CD4-positive, alpha-beta memory T cell (primary cell): ENCODE measurements around the gene PIK3C2G. TPM values are rescaled to one million over a fixed set of nuclear protein-coding genes. Genes with fewer than 3 reads are reported as not detected.
"Not testable (repeated sequence)": the region's sequence is repeated elsewhere in the genome, so short reads cannot be mapped to it uniquely, and the experiment has no call there.

ENCODE experiments used
- CTCF ChIA-PET: fragments of 350-600 bp; sonication (Branson Sonifier 250); formaldehyde crosslinking; loops from one replicate; lab custom pipeline; 2021; ENCODE audit warnings: inconsistent platforms; ENCODE audit not compliant: partially characterized antibody; lab: Charles Lee
- POLR2A ChIA-PET: fragments of 350-600 bp; sonication (Branson Sonifier 250); formaldehyde crosslinking; loops from one replicate; lab custom pipeline; 2021; ENCODE audit not compliant: partially characterized antibody; lab: Charles Lee
- DNase-seq, 5 donors: peaks; one replicate each; pipeline versions ENCODE4 v3.0.0 to v3.0.0-alpha.2; 2020 to 2022; ENCODE audit warnings: mixed read lengths in 1 of 5
- H3K27ac ChIP-seq: one replicate; pipeline ENCODE4 v1.7.0; 2013; ENCODE audit warnings: low read depth, low read length
- H3K27me3 ChIP-seq: 2 replicates; pipeline ENCODE4 v1.7.0; 2013; ENCODE audit warnings: mild to moderate bottlenecking, low read length, moderate library complexity; ENCODE audit not compliant: insufficient read depth
- H3K36me3 ChIP-seq: 2 replicates; pipeline ENCODE4 v1.7.0; 2013; ENCODE audit warnings: mild to moderate bottlenecking, low read length, moderate library complexity; ENCODE audit not compliant: insufficient read depth
- H3K4me1 ChIP-seq: 2 replicates; pipeline ENCODE4 v1.7.0; 2013; ENCODE audit warnings: mild to moderate bottlenecking, low read length, moderate library complexity; ENCODE audit not compliant: insufficient read depth
- H3K4me3 ChIP-seq, 2 donors: one replicate each; pipeline ENCODE4 v1.7.0; 2013; ENCODE audit warnings: low read length in 2 of 2, mild to moderate bottlenecking in 1 of 2
- H3K9me3 ChIP-seq, 2 donors: one replicate each; pipeline ENCODE4 v1.7.0; 2013; ENCODE audit warnings: low read length in 2 of 2, control low read depth in 1 of 2; ENCODE audit not compliant: control insufficient read depth in 1 of 2
- H3K27ac Mint-ChIP-seq, 7 donors: one replicate each; pipeline ENCODE4 v1.8.0; 2020 to 2021; ENCODE audit warnings: mixed read lengths in 7 of 7, mild to moderate bottlenecking in 6 of 7, inconsistent platforms in 3 of 7, moderate library complexity in 3 of 7
- H3K27me3 Mint-ChIP-seq, 2 donors: one replicate each; pipeline ENCODE4 v1.8.0; 2020 to 2021; ENCODE audit warnings: mixed read lengths in 2 of 2
- H3K36me3 Mint-ChIP-seq, 2 donors: one replicate each; pipeline ENCODE4 v1.8.0; 2020 to 2021; ENCODE audit warnings: mixed read lengths in 2 of 2, inconsistent platforms in 1 of 2, mild to moderate bottlenecking in 1 of 2
- H3K4me1 Mint-ChIP-seq, 4 donors: one replicate each; pipeline ENCODE4 v1.8.0; 2020 to 2021; ENCODE audit warnings: mixed read lengths in 4 of 4, mild to moderate bottlenecking in 1 of 4
- H3K4me3 Mint-ChIP-seq, 8 donors: one replicate each; pipeline ENCODE4 v1.8.0; 2020 to 2021; ENCODE audit warnings: mixed read lengths in 8 of 8, mild to moderate bottlenecking in 7 of 8, moderate library complexity in 6 of 8, inconsistent platforms in 3 of 8
- H3K9me3 Mint-ChIP-seq, 8 donors: one replicate each; pipeline ENCODE4 v1.8.0; 2020 to 2021; ENCODE audit warnings: mixed read lengths in 8 of 8, mild to moderate bottlenecking in 5 of 8, inconsistent platforms in 3 of 8, moderate library complexity in 1 of 8
- intact Hi-C: fragments of 100-400 bp; cut with micrococcal nuclease; formaldehyde crosslinking; loops from one replicate; pipeline ENCODE4 v1.15.1; 2023
- polyA plus RNA-seq, 2 donors: library from polyadenylated mRNA; unstranded; fragments of 300-500 nt; fragmentation: Illumina TruSeq; gene quantifications; one replicate each; pipeline ENCODE4 v1.2.3, GENCODE V29; 2021
- total RNA-seq, 2 experiments: library from RNA; stranded (reverse); gene quantifications; one replicate each; pipeline ENCODE4 v1.2.3, GENCODE V29; 2021

PIK3C2G gene
- total and polyA plus RNA-seq, 4 experiments from 2014 or later, result not detected

DNA sequence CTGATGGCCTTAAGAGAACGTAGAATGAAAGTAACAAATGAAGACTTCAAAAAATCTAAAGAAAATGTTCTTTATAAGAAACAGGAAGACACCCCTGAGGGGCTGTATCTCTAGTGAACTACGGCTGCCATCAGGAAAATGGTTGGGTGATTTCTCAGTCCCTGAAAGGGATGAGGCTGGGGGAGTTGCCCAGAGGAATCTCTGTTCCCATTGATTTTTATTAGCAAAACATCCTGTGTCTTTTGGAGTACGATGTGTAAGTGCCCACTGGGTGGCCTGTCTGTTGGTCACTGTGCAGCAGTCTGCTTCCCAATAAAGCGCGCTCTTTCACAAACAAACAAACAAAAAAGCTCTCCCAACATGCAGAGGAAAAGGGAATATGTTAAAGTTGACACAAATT, 432.7 kb downstream of the PIK3C2G start:
- H3K4me3 Mint-ChIP-seq, H3K27me3 ChIP-seq, POLR2A ChIA-PET, H3K4me1 Mint-ChIP-seq, CTCF ChIA-PET, H3K4me1 ChIP-seq, H3K4me3 ChIP-seq, H3K27ac ChIP-seq, DNase-seq, H3K36me3 Mint-ChIP-seq, H3K36me3 ChIP-seq, H3K27ac Mint-ChIP-seq, intact Hi-C loops, H3K27me3 Mint-ChIP-seq, H3K9me3 ChIP-seq: not testable (repeated sequence)
- peaks cover 0 to 15% (median 2%) of the 10 kb centered on the region in 8 donors for H3K9me3 Mint-ChIP-seq

DNA sequence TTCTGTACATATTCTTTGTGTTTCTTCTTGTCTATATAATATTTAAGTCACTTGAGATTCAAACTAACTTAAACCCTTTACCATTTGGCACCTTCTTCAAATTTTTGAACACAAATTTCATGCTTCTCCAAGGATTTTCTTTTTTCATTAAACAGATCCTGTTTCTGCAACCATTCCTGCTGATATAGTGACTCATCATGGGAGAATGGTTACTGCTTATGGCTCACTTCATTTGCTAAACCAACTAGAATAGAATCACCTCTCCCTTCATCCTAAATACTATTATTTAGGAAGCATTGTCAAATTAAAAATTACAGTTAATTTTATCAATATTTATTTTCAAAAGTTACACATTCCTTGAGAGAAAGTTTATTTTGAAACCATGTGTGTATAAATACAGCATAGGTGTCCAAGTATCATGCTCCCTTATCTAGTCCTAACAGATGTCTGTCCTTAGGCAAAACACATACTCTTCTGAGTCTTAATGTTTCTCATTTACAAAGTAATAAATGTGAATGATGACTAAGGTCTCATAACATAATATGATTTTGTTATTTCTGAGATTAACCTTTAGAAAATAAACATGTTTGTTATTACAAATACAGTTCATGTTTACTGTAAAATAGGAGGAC, 435.8 kb downstream of the PIK3C2G start:
- intact Hi-C loops, result no loop called here
- DNase-seq, result no peak
- peaks cover 0 to 9% (median under 1%) of the 10 kb centered on the region in 8 donors for H3K9me3 Mint-ChIP-seq
- ChIA-PET POLR2A (no interaction called here), CTCF (no interaction called here)
- no peaks in the 10 kb centered on the region for H3K27me3 ChIP-seq
- no peak overlapping the region for H3K4me3 Mint-ChIP-seq
- H3K27ac ChIP-seq, result no peak overlapping the region
- no peaks in the 10 kb centered on the region for H3K4me1 ChIP-seq
- H3K27ac Mint-ChIP-seq, result no peak overlapping the region
- H3K4me3 ChIP-seq, result no peak overlapping the region
- H3K36me3 Mint-ChIP-seq, result no peaks in the 10 kb centered on the region
- H3K9me3 ChIP-seq, result no peaks in the 10 kb centered on the region
- no peaks in the 10 kb centered on the region for H3K4me1 Mint-ChIP-seq
- no peaks in the 10 kb centered on the region for H3K36me3 ChIP-seq
- H3K27me3 Mint-ChIP-seq, result no peaks in the 10 kb centered on the region

Other genes with a start within 250 kb of the PIK3C2G start
- gene RERGL, start 171.3 kb upstream of the PIK3C2G start, total RNA-seq, result not detected
- gene RERGL, start 171.3 kb upstream of the PIK3C2G start, polyA plus RNA-seq, result not detected